Measurements from ENCODE around the gene CALU. TPM values are rescaled to one million over a fixed set of nuclear protein-coding genes. Genes with fewer than 3 reads are reported as not detected.

The CALU gene
- total and polyA plus RNA-seq, 8 donors: 10.1 to 270 (median 47.7) TPM

- Histone ChIP-seq H3K27ac (peak overlapping the region in 3 of 5 donors; percentile 58 to 83 (median 61)), H3K36me3 (no peaks in the 10 kb centered on the region), H3K9me3 (peaks cover 0 to 12% (median 3%) of the 10 kb centered on the region in 4 donors), H3K4me1 (peaks cover 0 to 21% (median 9%) of the 10 kb centered on the region in 4 donors), H3K4me3 (no peak overlapping the region), H3K27me3 (no peaks in the 10 kb centered on the region)
- WGBS, 5 donors: 64 to 86% (median 81%) methylated on average over 5 of the region's 5 CpGs
- TF ChIP-seq POLR2A (IDR thresholded peaks at IDR 0.05) (no peak), POLR2AphosphoS5 (IDR thresholded peaks at IDR 0.05) (peak in 2 of 3 donors; percentile 21 to 29), CTCF (IDR thresholded peaks at IDR 0.05) (no peak), EP300 (IDR thresholded peaks at IDR 0.05) (no peak)
- intact Hi-C loops (cut with DNase I; ENCODE audit: low total_unique reads): no loop called here
- DNase-seq: peak in 1 of 2 donors; percentile 70
Observed at GRCh38 chr7:128781126-128781525, 42.0 kb downstream of the CALU start.

- H3K4me1 ChIP-seq: peaks cover 0 to 21% (median 9%) of the 10 kb centered on the region in 4 donors
- no peaks in the 10 kb centered on the region for H3K36me3 ChIP-seq
- no peaks in the 10 kb centered on the region for H3K27me3 ChIP-seq
- DNase-seq: no peak
- H3K27ac ChIP-seq: peak overlapping the region in 3 of 5 donors; percentile 61 to 83 (median 62)
- 60 to 77% (median 74%) methylated on average over 3 of the region's 3 CpGs for WGBS, 5 donors
- intact Hi-C loops (cut with DNase I; ENCODE audit: low total_unique reads): no loop called here
- no peak overlapping the region for H3K4me3 ChIP-seq
- TF ChIP-seq CTCF (IDR thresholded peaks at IDR 0.05): no peak
- no peak for TF ChIP-seq EP300 (IDR thresholded peaks at IDR 0.05)
- TF ChIP-seq POLR2A (IDR thresholded peaks at IDR 0.05): no peak
- TF ChIP-seq POLR2AphosphoS5 (IDR thresholded peaks at IDR 0.05): peak in 2 of 3 donors; percentile 52 to 67
- H3K9me3 ChIP-seq: peaks cover 0 to 12% (median 3%) of the 10 kb centered on the region in 4 donors
Observed at GRCh38 chr7:128781851-128782250, 42.7 kb downstream of the CALU start.

GRCh38 chr7:128783143-128783861 is 44.1 kb downstream of the CALU start:
- intact Hi-C loops (cut with DNase I; ENCODE audit: low total_unique reads): no loop called here

GRCh38 chr7:128785738-128786137 is 46.6 kb downstream of the CALU start:
- Histone ChIP-seq H3K27ac (no peak overlapping the region), H3K4me1 (peaks cover 0 to 30% (median 14%) of the 10 kb centered on the region in 4 donors), H3K9me3 (no peaks in the 10 kb centered on the region), H3K27me3 (peaks cover 0 to 6% (median 0%) of the 10 kb centered on the region in 3 donors), H3K36me3 (no peaks in the 10 kb centered on the region), H3K4me3 (no peak overlapping the region)
- WGBS, 5 donors: 80 to 87% (median 82%) methylated on average over 3 of the region's 3 CpGs
- DNase-seq: no peak
- TF ChIP-seq EP300 (IDR thresholded peaks at IDR 0.05) (no peak), POLR2A (IDR thresholded peaks at IDR 0.05) (no peak), CTCF (IDR thresholded peaks at IDR 0.05) (no peak), POLR2AphosphoS5 (IDR thresholded peaks at IDR 0.05) (no peak)
- intact Hi-C loops (cut with DNase I; ENCODE audit: low total_unique reads): no loop called here

More at GRCh38 chr7:128783143-128783861, 44.1 kb downstream of the CALU start:
- DNase-seq: peak; percentile 56 to 92
- TF ChIP-seq EP300 (IDR thresholded peaks at IDR 0.05) (no peak), POLR2AphosphoS5 (IDR thresholded peaks at IDR 0.05) (peak in 1 of 3 donors; percentile 46), POLR2A (IDR thresholded peaks at IDR 0.05) (no peak)
- Histone ChIP-seq H3K9me3 (peaks cover 0 to 7% (median 3%) of the 10 kb centered on the region in 4 donors), H3K27me3 (no peaks in the 10 kb centered on the region), H3K27ac (peak overlapping the region in 4 of 5 donors; percentile 14 to 83 (median 62)), H3K4me1 (peaks cover 0 to 21% (median 9%) of the 10 kb centered on the region in 4 donors), H3K4me3 (no peak overlapping the region), H3K36me3 (no peaks in the 10 kb centered on the region)
- 27 to 51% (median 39%) methylated on average over 10 to 15 of the region's 15 CpGs for WGBS, 5 donors

Data from stomach (tissue), 9 donors.